ENCODE results near the gene USP22.
A peak's percentile ranks its signal among the peaks of the same experiment; 100 is the strongest.

The USP22 gene

DNA sequence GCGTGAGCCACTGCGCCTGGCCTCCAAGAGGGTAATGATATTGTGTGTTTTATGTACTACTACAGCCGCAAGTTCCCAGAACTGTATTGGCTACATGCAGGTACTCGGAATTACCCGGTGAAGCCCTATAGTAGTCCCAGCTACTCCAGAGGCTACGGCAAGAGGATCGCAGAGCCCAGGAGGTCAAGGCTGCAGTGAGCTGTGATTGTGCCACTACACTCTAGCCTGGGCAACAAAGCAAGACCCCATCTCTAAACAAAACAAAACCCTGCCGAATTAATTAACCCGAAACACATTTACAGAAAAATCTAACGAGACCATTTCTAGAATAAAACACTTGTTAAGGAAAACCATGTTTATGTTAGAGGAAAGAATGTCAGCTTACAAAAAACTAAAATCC is 2.2 kb upstream of the USP22 start:
- TF ChIP-seq, protein P1, sequence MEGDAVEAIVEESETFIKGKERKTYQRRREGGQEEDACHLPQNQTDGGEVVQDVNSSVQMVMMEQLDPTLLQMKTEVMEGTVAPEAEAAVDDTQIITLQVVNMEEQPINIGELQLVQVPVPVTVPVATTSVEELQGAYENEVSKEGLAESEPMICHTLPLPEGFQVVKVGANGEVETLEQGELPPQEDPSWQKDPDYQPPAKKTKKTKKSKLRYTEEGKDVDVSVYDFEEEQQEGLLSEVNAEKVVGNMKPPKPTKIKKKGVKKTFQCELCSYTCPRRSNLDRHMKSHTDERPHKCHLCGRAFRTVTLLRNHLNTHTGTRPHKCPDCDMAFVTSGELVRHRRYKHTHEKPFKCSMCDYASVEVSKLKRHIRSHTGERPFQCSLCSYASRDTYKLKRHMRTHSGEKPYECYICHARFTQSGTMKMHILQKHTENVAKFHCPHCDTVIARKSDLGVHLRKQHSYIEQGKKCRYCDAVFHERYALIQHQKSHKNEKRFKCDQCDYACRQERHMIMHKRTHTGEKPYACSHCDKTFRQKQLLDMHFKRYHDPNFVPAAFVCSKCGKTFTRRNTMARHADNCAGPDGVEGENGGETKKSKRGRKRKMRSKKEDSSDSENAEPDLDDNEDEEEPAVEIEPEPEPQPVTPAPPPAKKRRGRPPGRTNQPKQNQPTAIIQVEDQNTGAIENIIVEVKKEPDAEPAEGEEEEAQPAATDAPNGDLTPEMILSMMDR (conservative IDR thresholded peaks at IDR 0.05; ENCODE audit: low read depth, low read length): no peak
- DNase-seq (ENCODE audit: low read depth): no peak
- H3K4me3 ChIP-seq (ENCODE audit: low read length): no peak overlapping the region

- peak overlapping the region; percentile 67 for H3K4me3 ChIP-seq (ENCODE audit: low read length)
- peak; percentile 95 for DNase-seq (ENCODE audit: low read depth)
- TF ChIP-seq, protein P1 (conservative IDR thresholded peaks at IDR 0.05; ENCODE audit: low read depth, low read length): peak; percentile 82
These were observed 753 bp upstream of the USP22 start for GRCh38 chr17:21043296-21044232.

DNA sequence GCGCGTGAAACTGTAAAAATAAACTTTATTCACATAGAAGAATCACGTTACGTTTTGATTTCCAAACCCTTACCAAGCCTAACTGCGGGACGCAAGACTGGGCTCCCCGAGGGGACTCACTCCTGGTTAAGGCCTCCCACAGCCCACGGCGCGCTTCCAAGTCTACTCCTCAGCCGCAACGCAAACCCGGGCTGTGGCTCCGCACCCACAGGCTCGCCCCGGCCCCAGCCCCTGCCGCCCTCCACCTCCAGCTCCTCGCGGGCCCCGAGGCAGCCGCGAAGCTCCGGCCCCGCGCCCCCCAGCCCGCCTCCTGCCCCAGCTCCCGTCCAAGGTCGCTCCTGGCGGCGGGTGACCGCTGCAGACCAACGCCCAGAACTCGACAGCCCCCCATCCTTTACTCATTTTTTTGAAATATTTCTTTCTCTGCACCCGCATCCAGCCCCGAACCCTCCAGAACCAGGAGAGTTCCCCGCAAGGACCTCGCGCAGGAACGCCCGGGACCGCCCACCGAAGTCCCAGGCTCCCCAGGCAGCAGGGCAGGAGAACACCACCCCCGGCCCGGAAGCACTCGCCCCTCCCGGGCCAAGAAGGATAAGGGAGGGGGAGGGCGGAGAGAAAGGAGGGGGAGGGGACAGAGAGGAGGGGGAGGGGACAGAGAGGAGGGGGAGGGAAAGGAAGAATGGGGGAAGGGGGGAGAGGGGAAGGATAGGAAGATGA is 912 bp downstream of the USP22 start:
- no peak for DNase-seq (ENCODE audit: low read depth)
- peak overlapping the region; percentile 94 for H3K4me3 ChIP-seq (ENCODE audit: low read length)
- TF ChIP-seq, protein P1 (conservative IDR thresholded peaks at IDR 0.05; ENCODE audit: low read depth, low read length): no peak

GRCh38 chr17:21039839-21040575 is 2.8 kb downstream of the USP22 start:
- H3K4me3 ChIP-seq (ENCODE audit: low read length): peak overlapping the region; percentile 94
- DNase-seq (ENCODE audit: low read depth): no peak
- TF ChIP-seq, protein P1 (conservative IDR thresholded peaks at IDR 0.05; ENCODE audit: low read depth, low read length): peak; percentile 61

GRCh38 chr17:21037117-21037803 is 5.6 kb downstream of the USP22 start:
- H3K4me3 ChIP-seq (ENCODE audit: low read length): no peak overlapping the region
- TF ChIP-seq, protein P1 (conservative IDR thresholded peaks at IDR 0.05; ENCODE audit: low read depth, low read length): no peak
- no peak for DNase-seq (ENCODE audit: low read depth)

DNA sequence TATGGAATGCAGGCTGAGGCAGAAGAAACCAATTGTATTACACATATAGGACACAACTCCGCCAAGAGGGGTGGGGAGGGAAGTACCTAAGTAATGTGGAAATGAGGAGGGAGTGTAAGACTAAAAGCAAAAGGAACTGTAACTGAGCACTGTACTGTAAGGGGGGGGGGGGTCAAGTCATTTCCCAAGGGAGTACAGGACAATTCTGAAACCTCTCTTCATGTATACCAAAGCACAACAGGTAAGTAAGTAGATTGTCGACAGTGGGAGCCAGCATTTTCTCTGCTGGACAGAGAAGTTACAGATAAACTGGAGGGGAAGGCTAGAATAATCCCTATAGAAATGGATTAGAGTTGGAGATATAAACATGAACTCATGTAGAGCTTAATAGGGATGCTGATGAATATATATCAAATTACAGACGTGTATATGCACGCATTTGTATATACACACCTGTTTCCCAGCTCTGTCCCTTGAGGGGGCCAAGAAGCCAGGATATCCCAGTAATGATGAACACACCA is 6.4 kb downstream of the USP22 start:
- H3K4me3 ChIP-seq (ENCODE audit: low read length): no peak overlapping the region
- TF ChIP-seq, protein P1 (conservative IDR thresholded peaks at IDR 0.05; ENCODE audit: low read depth, low read length): no peak
- DNase-seq (ENCODE audit: low read depth): no peak
